VCaP (cell line): ENCODE data around the gene NEK1.

Source experiments
- H3K27ac ChIP-seq: fragments of 450-650 bp; 2 replicates; pipeline ENCODE4 v1.5.1; 2017
- CTCF ChIP-seq: fragments of 450-650 bp; conservative IDR thresholded peaks from 2 replicates; pipeline ENCODE4 v1.5.1; 2017; ENCODE audit warnings: mild to moderate bottlenecking, moderate library complexity

The NEK1 gene

GRCh38 chr4:169618986-169619385 is 6.6 kb upstream of the NEK1 start:
- peak overlapping the region; percentile 96 for H3K27ac ChIP-seq
- no peak for TF ChIP-seq CTCF

GRCh38 chr4:169618286-169618685 is 5.9 kb upstream of the NEK1 start:
- peak overlapping the region; percentile 96; the same call in 1 of the 2 replicates for H3K27ac ChIP-seq
- no peak for TF ChIP-seq CTCF

- H3K27ac ChIP-seq: no peak overlapping the region
- no peak for TF ChIP-seq CTCF
Observed at GRCh38 chr4:169617306-169617705, 4.9 kb upstream of the NEK1 start.

GRCh38 chr4:169616846-169617245 is 4.5 kb upstream of the NEK1 start:
- no peak for TF ChIP-seq CTCF
- H3K27ac ChIP-seq: no peak overlapping the region

GRCh38 chr4:169615467-169616106 is 3.2 kb upstream of the NEK1 start:
- TF ChIP-seq CTCF: no peak
- H3K27ac ChIP-seq: no peak overlapping the region

GRCh38 chr4:169612871-169613859 is 782 bp upstream of the NEK1 start:
- TF ChIP-seq CTCF: peak; percentile 90
- H3K27ac ChIP-seq: peak overlapping the region; percentile 82

GRCh38 chr4:169611157-169611556 is 1.2 kb downstream of the NEK1 start:
- no peak for TF ChIP-seq CTCF
- H3K27ac ChIP-seq: 0 out of 2 replicates have a peak overlapping the region, but pooled peaks have one; percentile 82
